Measurements from ENCODE around the gene CD33. TPM values are rescaled to one million over a fixed set of nuclear protein-coding genes. Genes with fewer than 3 reads are reported as not detected.

Gene CD33
- total and polyA plus RNA-seq, 9 of the 15 experiments (the other 6 are each of a cell fraction or from before 2014, with no cell fraction given): 36.1 to 88.6 (median 49.6) TPM

GRCh38 chr19:51274049-51274770, 49.3 kb downstream of the CD33 start:
- BruUV-seq (replicated peaks): no TSS peak
- Histone ChIP-seq H2AFZ (ENCODE audit: low read depth, low read length) (peak overlapping the region; percentile 27), H3K36me3 (ENCODE audit: control insufficient read depth, insufficient read depth, low read length) (no peaks in the 10 kb centered on the region), H3K9me3 (replicated peaks; ENCODE audit: control insufficient read depth, insufficient read depth, low read depth, low read length) (no peaks in the 10 kb centered on the region), H3K4me1 (replicated peaks in 1 of 2; ENCODE audit: control insufficient read depth in 2 of 2, insufficient read depth in 2 of 2, low read length in 2 of 2) (peaks cover 0 to 5% of the 10 kb centered on the region in 2 experiments; a peak in 1 of 5 replicates), H3K27ac (ENCODE audit: extremely low read depth, low read depth, low read length) (no peak overlapping the region), H3K9ac (ENCODE audit: insufficient read depth in 1 of 2, low read depth in 2 of 2, low read length in 2 of 2) (no peak overlapping the region), H3K4me3 (no peak overlapping the region), H4K20me1 (replicated peaks; ENCODE audit: control insufficient read depth, insufficient read depth, low read length) (no peaks in the 10 kb centered on the region), H3K4me2 (ENCODE audit: insufficient read depth, low read length) (no peak overlapping the region), H3K9me1 (ENCODE audit: control insufficient read depth, insufficient read depth, low read length) (no peaks in the 10 kb centered on the region), H3K27me3 (ENCODE audit: control insufficient read depth in 2 of 2, insufficient read depth in 2 of 2, low read length in 2 of 2) (peaks cover 6 to 17% of the 10 kb centered on the region in 2 experiments; a peak in 3 of 5 replicates), H3K79me2 (ENCODE audit: control insufficient read depth, insufficient read depth, low read length) (no peaks in the 10 kb centered on the region)
- intact Hi-C loops (cut with micrococcal nuclease): no loop called here
- ChIA-PET CTCF (ENCODE audit: low intra/inter-chr PET ratio) (no interaction called here), POLR2A (no interaction called here)
- in situ Hi-C loops (cut with MboI): no loop called here
- 21% methylated on average over 8 of the region's 8 CpGs for WGBS (ENCODE audit: insufficient coverage, low coverage, missing lambda C conversion rate)
- FAIRE-seq: no peak
- DNase-seq (ENCODE audit: extremely low read depth in 1 of 4, low spot score in 3 of 4): no peak
- no peak for ATAC-seq
- TF ChIP-seq HEY1 (CRISPR knock-in tag; IDR thresholded peaks at IDR 0.05; ENCODE audit: borderline replicate concordance): no peak
- TF ChIP-seq, protein P1, sequence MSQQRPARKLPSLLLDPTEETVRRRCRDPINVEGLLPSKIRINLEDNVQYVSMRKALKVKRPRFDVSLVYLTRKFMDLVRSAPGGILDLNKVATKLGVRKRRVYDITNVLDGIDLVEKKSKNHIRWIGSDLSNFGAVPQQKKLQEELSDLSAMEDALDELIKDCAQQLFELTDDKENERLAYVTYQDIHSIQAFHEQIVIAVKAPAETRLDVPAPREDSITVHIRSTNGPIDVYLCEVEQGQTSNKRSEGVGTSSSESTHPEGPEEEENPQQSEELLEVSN (IDR thresholded peaks at IDR 0.05; ENCODE audit: borderline replicate concordance in 1 of 2, extremely low read depth in 1 of 2, insufficient read depth in 1 of 2, insufficient read length in 1 of 2, low read depth in 1 of 2, low read length in 1 of 2, poor library complexity in 1 of 2, severe bottlenecking in 1 of 2): no peak
- no peak for TF ChIP-seq CBX2 (IDR thresholded peaks at IDR 0.05; ENCODE audit: insufficient read depth, low read length, poor library complexity, severe bottlenecking)
- TF ChIP-seq MAFG (tag; conservative IDR thresholded peaks at IDR 0.05): peak; percentile 64
- TF ChIP-seq ZNF316 (IDR thresholded peaks at IDR 0.05): peak; percentile 76
- TF ChIP-seq HNRNPL (IDR thresholded peaks at IDR 0.05; ENCODE audit: low read depth, low read length): no peak
- TF ChIP-seq SMAD1 (IDR thresholded peaks at IDR 0.05; ENCODE audit: low read depth, low read length, partially characterized antibody): no peak
- TF ChIP-seq SAP30 (IDR thresholded peaks at IDR 0.05; ENCODE audit: borderline replicate concordance, insufficient read depth, low read depth, low read length, poor library complexity, severe bottlenecking): no peak
- no peak for TF ChIP-seq KDM2B (CRISPR knock-in tag; IDR thresholded peaks at IDR 0.05)
- TF ChIP-seq NELFE (IDR thresholded peaks at IDR 0.05; ENCODE audit: insufficient read depth, insufficient read length): no peak
- TF ChIP-seq ARNT (IDR thresholded peaks at IDR 0.05): no peak
- TF ChIP-seq, protein P2, sequence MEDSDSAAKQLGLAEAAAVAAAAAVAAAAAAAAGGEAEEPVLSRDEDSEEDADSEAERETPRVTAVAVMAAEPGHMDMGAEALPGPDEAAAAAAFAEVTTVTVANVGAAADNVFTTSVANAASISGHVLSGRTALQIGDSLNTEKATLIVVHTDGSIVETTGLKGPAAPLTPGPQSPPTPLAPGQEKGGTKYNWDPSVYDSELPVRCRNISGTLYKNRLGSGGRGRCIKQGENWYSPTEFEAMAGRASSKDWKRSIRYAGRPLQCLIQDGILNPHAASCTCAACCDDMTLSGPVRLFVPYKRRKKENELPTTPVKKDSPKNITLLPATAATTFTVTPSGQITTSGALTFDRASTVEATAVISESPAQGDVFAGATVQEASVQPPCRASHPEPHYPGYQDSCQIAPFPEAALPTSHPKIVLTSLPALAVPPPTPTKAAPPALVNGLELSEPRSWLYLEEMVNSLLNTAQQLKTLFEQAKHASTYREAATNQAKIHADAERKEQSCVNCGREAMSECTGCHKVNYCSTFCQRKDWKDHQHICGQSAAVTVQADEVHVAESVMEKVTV (CRISPR knock-in tag; IDR thresholded peaks at IDR 0.05): no peak
- TF ChIP-seq ZBTB12 (CRISPR knock-in tag; IDR thresholded peaks at IDR 0.05): no peak
- TF ChIP-seq MAFF (IDR thresholded peaks at IDR 0.05; ENCODE audit: low read length): peak; percentile 11; the same call in 1 of the 2 replicates
- no peak for TF ChIP-seq EHMT2 (IDR thresholded peaks at IDR 0.05)
- no peak for TF ChIP-seq SLC30A9 (CRISPR knock-in tag; IDR thresholded peaks at IDR 0.05)
- no peak for TF ChIP-seq MXI1 (IDR thresholded peaks at IDR 0.05; ENCODE audit: low read depth, low read length)
- peak; percentile 71 for TF ChIP-seq C11orf30 (IDR thresholded peaks at IDR 0.05; ENCODE audit: low read depth)
- no peak for TF ChIP-seq ZNF347 (CRISPR knock-in tag; IDR thresholded peaks at IDR 0.05; ENCODE audit: low read depth)
